ENCODE data around the gene PPM1L.
"Not testable (repeated sequence)": the region's sequence is repeated elsewhere in the genome, so short reads cannot be mapped to it uniquely, and the experiment has no call there.

The PPM1L gene

GRCh38 chr3:160755776-160756304 is at the start of gene PPM1L:
TSS of gene PPM1L (plus strand) at chr3:160756231.
- DNase-seq, result peak; percentile 84

GRCh38 chr3:160707187-160707794 is 48.7 kb upstream of the PPM1L start:
- peak; percentile 89 for DNase-seq

GRCh38 chr3:160709477-160710182 is 46.4 kb upstream of the PPM1L start:
- no peak for DNase-seq

- DNase-seq, result not testable (repeated sequence)
Observed at GRCh38 chr3:160713144-160713543, 42.9 kb upstream of the PPM1L start.

- no peak for DNase-seq
Observed at GRCh38 chr3:160719710-160720109, 36.3 kb upstream of the PPM1L start.

GRCh38 chr3:160720123-160720746 is 35.8 kb upstream of the PPM1L start:
- peak; percentile 17 for DNase-seq

GRCh38 chr3:160722331-160722730 is 33.7 kb upstream of the PPM1L start:
- DNase-seq, result no peak

GRCh38 chr3:160725338-160725737 is 30.7 kb upstream of the PPM1L start:
- DNase-seq, result no peak

- no peak for DNase-seq
Observed at GRCh38 chr3:160735826-160736225, 20.2 kb upstream of the PPM1L start.

- no peak for DNase-seq
Observed at GRCh38 chr3:160738048-160738447, 18.0 kb upstream of the PPM1L start.

GRCh38 chr3:160739079-160739478 is 17.0 kb upstream of the PPM1L start:
- peak; percentile 82 for DNase-seq

GRCh38 chr3:160746976-160747375 is 9.1 kb upstream of the PPM1L start:
- no peak for DNase-seq

- no peak for DNase-seq
Observed at GRCh38 chr3:160747422-160747821, 8.6 kb upstream of the PPM1L start.

- no peak for DNase-seq
Observed at GRCh38 chr3:160748231-160748630, 7.8 kb upstream of the PPM1L start.

GRCh38 chr3:160748787-160749186 is 7.2 kb upstream of the PPM1L start:
- no peak for DNase-seq

- DNase-seq, result no peak
Observed at GRCh38 chr3:160753953-160754352, 2.1 kb upstream of the PPM1L start.

- DNase-seq, result peak; percentile 80
Observed at GRCh38 chr3:160754371-160754854, 1.6 kb upstream of the PPM1L start.

- peak; percentile 97 for DNase-seq
Observed at GRCh38 chr3:160754855-160755747, 930 bp upstream of the PPM1L start.

GRCh38 chr3:160757233-160758106 is 1.4 kb downstream of the PPM1L start:
- DNase-seq, result peak; percentile 75

GRCh38 chr3:160758929-160759577 is 3.0 kb downstream of the PPM1L start:
- DNase-seq, result peak; percentile 15

- no peak for DNase-seq
Observed at GRCh38 chr3:160763073-160763472, 7.0 kb downstream of the PPM1L start.

Data from NCI-H82 (cell line).